D341Med (cell line): ENCODE results near the gene XCL1.

ENCODE experiments used
- DNase-seq: peaks from one replicate; pipeline ENCODE4 v3.0.0; 2012; ENCODE audit warnings: low spot score

Gene XCL1

GRCh38 chr1:168605443-168605842, 29.0 kb downstream of the XCL1 start:
- DNase-seq, result no peak

- no peak for DNase-seq
Measured at GRCh38 chr1:168606096-168606495, 29.7 kb downstream of the XCL1 start.

- DNase-seq, result no peak
Measured at GRCh38 chr1:168607872-168608428, 31.5 kb downstream of the XCL1 start.

- DNase-seq, result no peak
Measured at GRCh38 chr1:168608796-168609715, 32.7 kb downstream of the XCL1 start.

GRCh38 chr1:168609741-168610510, 33.5 kb downstream of the XCL1 start:
- DNase-seq, result no peak

- DNase-seq, result no peak
Measured at GRCh38 chr1:168613038-168613451, 36.6 kb downstream of the XCL1 start.

- DNase-seq, result no peak
Measured at GRCh38 chr1:168613691-168614231, 37.4 kb downstream of the XCL1 start.

GRCh38 chr1:168614235-168614634, 37.8 kb downstream of the XCL1 start:
- DNase-seq, result no peak

GRCh38 chr1:168615965-168616364, 39.6 kb downstream of the XCL1 start:
- DNase-seq, result no peak

GRCh38 chr1:168617974-168618750, 41.8 kb downstream of the XCL1 start:
- DNase-seq, result no peak

- no peak for DNase-seq
Measured at GRCh38 chr1:168618886-168619285, 42.5 kb downstream of the XCL1 start.

- no peak for DNase-seq
Measured at GRCh38 chr1:168621356-168621755, 45.0 kb downstream of the XCL1 start.

GRCh38 chr1:168623003-168623828, 46.8 kb downstream of the XCL1 start:
- DNase-seq, result no peak

- DNase-seq, result no peak
Measured at GRCh38 chr1:168623831-168624230, 47.4 kb downstream of the XCL1 start.

- DNase-seq, result no peak
Measured at GRCh38 chr1:168626326-168626725, 49.9 kb downstream of the XCL1 start.

- no peak for DNase-seq
Measured at GRCh38 chr1:168627370-168627769, 51.0 kb downstream of the XCL1 start.

GRCh38 chr1:168628807-168629206, 52.4 kb downstream of the XCL1 start:
- DNase-seq, result no peak

GRCh38 chr1:168629466-168629865, 53.1 kb downstream of the XCL1 start:
- DNase-seq, result no peak
